GM19372 (cell line): ENCODE results near the gene CNOT10.
"Not testable (repeated sequence)": the region's sequence is repeated elsewhere in the genome, so short reads cannot be mapped to it uniquely, and the experiment has no call there.

Source experiments
- ATAC-seq: cut with Tn5 transposase; IDR thresholded peaks from one replicate; pipeline ENCODE4 v1.9.1; 2021; ENCODE audit warnings: mild to moderate bottlenecking, low read depth, moderate library complexity; ENCODE audit not compliant: unreplicated experiment

The CNOT10 gene

DNA sequence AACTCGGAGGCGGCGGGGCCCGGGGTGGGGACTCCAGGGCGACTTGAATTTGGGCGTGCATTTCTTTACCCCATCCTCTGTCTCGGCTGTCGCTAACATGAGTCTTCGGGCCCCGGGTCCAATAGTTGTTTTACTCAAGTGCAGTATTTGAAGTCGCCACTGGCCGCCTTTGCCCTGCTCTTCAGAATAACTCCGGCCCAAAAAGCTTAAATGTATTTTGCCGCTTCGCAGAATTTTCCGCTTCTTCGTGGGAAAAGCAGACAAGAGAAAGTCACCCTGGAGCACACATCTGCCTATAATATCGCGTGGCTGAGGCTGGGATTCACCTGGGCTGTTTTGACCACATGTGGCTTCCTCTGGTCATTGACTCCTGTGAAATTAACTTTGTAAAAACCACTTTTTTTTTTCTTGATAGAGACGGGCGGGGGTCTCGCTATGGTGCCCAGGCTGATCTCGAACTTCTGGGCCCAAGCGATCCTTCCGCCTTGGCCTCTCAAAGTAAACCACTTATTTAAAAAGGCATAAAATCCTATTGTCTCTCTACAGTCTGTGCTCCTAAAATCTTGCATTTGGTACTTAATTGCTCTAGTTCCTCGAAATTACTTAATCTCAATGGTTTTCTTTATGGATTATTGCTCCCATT, 676 bp downstream of the CNOT10 start:
- ATAC-seq = no peak

DNA sequence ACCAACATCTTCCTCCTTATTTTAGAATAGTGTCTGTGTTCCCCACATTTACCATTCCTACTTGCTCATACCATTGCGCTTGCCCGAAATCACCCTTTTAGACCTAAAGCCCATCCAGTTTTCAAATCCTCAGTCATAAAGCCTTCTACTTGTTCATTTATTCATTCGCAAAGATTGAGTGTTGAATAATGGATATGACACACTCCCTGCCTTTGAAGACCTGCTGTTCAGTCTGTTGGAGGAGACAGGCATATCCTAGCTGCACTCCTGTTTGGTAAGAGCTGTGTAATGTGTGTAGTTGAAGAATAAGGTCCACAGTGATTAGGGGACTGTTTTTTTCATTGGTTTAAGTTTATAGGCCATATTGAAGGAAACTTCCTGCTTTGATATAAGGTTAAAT, 1.7 kb downstream of the CNOT10 start:
- ATAC-seq = no peak

DNA sequence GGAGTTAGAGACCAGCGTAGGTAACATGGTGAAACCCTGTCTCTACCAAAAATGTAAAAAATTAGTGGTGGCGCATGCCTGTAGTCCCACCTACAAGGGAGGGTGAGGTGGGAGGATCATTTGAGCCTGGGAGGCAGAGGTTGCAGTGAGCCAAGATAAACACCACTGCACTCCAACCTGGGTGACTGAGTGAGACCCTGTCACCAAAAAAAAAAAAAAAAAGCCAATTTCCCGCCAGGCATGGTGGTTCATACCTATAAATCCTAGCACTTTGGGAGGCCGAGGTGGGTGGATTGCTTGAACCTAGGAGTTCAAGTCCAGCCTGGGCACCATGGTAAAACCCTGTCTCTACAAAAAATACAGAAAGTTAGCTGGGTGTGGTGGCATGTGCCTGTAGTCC, 6.9 kb downstream of the CNOT10 start:
- ATAC-seq = no peak

DNA sequence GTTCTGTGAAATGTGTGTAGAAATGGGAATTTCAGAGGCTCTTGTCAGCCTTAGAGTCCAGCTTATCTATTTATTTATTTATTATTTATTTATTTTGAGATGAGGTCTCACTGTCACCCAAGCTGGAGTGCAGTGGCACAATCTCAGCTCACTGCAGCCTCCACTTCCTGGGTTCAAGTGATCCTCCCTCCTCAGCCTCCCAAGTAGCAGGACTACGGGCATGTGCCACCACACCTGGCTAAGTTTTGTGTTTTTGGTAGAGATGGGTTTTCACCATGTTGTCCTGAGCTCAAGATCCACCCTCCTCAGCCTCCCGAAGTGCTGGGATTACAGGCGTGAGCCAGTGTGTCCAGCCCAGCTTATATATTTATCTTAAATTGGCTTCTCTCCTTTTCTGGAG, 11.5 kb downstream of the CNOT10 start:
- ATAC-seq = no peak

DNA sequence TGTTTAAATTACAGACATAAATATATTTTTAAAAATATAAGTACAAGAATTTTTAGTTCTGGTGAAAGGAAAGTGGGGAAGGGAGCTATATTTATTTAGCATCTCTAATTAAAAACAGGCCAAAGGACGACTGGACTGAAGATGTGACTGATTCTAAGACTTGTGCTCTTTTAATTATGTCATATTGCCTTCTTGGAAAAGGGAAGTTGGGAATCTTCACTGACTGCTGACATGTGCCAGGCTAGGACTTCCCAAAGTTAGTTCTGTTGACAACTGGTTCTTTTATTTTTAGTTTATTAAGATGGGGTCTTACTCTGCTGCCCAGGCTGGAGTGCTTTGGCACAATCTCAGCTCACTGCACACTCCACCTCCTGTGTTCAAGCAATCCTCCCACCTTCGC, 13.5 kb downstream of the CNOT10 start:
- ATAC-seq = no peak

DNA sequence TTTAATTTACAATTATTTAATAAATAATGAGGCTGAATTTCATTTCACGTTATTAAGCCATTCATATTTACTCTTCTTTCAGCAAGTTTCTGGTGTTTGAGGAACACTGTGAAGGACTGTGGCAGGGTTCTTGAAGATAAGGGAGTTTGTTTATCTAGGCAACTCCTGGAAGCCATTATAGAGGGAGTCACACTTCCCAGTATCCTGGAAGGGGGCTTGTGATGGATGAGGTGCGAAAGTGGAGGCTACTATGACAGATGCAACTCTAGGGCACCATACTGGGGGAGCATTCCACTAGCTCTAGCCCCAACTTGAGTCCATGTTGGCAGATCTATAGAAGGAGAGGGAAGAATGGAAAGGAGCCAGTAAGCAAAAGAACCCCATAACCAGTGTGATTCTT, 14.4 kb downstream of the CNOT10 start:
- no peak for ATAC-seq

DNA sequence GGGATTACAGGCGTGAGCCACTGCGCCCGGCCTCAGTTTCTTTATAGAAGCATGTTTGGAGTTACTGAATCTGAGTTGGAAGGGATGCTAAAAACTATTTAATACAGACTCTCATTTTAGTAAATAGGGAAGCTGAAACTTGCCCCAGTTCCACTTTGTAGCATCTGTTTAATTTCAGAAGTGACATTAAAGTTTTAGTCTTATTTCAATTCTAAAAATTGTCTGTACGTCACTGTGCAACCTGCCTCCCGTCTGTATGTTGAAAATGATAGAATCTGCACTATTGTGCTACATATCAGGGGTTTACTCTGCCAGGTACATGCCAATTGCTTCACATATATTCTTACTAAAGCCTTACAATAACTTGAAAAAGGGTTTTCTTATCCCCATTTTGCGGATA, 15.3 kb downstream of the CNOT10 start:
- no peak for ATAC-seq

DNA sequence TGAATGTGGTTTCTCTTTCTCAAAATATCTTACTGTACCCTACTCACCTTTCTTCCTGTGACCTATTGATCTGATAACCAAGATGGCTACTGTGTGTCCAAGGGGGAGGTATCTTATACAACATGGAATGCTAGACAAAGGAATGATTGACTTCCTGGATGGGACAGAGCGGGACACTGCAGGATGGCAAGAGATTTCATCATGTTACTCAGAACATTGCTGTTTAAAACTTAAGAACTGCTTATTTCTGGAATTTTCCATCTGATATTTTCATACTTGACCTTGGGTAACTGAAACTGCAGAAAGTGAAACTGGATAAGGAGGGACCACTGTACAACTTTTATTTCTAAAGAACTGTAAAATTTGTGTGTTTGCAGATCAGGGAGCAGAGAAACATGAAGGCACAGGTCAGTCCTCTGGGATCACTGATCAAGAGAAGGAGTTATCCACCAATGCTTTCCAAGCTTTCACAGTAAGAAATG, 18.5 kb downstream of the CNOT10 start:
- ATAC-seq = no peak

DNA sequence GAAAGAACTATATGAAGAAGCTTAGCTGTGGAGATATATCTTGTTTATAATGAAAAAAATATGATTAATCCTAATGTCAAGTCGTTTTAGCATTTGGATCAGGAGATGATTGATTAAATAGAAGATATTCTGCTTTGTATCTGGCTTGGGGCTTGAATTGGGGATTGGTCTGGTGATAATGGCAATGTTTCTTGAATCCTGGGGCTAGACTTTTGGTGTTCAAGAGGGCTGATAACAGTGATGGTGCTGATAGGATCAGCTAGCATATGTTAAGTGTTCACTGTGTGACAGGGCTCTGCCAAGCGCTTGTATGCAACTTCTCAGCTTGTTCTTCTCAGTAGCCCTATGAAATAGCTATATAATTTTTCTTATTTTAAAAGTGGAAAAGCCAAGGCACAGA, 20.2 kb downstream of the CNOT10 start:
- ATAC-seq = no peak

DNA sequence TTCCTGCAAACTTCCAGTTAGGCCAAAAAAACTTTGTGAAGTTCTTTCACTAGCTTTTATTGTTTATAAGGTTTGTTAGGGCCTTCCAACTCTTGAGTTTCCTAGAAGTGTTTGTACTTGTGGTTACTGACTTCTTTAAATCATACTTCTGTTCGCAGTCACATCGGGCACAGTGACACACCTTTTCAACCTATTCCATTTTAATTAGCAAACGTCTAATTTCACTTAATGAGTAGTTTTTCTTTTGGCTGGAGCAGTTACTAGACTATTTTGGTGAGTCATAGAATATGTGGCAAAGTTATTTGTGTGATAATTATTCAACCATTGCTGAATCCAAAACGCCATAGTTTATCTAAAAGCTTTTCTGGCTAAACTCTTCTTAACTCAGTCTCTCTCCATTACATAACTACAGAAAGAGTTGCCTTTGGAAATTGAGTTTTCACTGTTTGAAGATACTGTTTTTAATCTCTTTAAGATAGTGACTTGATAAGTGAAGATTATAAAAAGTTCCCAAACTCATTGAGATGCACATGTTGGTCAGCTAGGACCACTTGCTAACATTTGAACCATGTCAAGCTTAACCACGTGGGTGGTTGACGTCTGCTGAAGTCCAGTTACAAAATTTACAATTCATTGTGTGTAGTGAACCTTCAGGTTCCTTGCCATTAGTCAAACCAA, 21.5 kb downstream of the CNOT10 start:
- ATAC-seq = no peak

DNA sequence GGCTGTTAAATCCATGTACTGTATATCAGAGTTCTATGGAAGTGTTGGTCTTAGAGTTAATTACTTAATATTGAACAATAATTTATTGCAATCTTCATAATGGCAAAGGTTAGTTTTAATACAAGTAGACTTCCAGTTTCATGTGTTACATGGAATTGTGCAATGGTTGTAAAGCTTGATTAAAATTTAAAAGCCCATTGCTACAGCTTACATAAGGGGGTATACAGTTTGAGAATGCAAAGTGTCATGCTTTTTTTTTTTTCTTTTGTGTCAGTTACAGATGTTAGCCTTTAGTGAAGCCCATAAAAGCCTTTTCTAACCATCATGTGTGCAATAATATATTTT, 22.0 kb downstream of the CNOT10 start:
- ATAC-seq = no peak

DNA sequence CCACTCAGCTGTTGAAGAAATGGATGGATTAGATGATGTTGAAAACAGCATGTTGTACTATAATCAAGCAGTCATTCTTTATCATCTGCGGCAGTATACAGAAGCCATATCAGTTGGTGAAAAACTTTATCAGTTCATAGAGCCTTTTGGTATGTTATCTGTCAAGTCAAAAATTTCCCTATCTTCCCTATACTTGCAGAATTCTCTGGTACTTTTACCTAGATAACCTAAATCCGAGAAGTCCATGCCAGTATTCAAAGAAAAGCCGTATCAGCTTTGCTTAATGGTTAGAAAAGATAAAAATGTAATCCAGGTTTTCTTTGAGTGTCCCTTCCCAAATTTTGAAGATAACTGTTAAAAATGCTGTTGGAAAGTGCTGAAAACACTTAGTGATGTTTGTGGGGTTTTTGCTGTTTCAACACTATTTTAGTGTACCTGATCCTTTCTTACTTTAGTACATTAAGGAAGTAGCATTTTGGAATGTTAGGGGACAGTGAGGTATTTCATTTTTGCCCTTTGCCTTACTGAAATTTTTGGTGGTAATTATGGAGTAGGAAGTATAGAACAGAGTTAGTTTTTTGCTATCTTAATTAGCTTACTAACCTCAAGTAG, 23.8 kb downstream of the CNOT10 start:
- ATAC-seq = no peak

DNA sequence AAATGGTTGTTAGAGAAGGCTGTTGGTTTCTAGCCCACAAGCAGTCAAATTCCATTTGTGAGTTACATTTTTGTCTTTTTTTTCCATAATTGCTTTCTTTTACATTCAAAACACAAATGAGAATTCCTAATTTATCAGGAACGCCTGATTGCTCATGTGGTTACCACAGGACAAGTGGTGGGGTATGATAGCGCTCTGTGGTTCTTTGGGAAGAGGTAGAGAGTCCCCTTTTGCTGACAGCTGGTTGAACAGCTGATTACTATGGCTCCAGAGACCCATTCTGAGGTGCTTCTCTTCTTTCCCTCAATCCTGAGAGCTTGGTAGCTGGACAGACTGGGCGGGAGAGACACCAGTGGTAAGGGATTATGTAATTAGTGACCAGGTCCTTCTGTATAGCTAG, 24.4 kb downstream of the CNOT10 start:
- no peak for ATAC-seq

DNA sequence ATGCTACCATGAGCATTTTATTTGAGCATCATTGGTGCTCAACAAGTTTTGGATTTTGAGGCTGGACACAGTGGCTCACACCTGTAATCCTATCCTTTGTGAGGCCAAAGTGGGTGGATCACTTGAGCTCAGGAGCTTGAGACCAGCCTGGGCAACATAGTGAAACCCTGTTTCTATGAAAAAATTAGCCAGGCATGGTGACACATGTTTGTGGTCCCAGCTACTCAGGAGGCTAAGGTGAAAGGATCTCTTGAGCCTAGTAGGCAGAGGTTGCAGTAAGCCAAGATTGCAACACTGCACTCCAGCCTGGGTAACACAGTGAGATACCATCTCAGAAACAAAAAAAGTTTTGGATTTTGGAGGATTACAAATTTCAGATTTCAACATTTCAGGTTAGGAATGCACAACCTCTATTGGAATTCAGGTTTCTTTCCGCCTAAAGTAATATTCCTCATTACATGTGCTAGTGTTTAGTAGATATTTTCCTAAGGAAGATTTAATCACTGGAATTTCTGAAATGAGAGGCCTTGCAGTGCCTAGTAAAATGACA, 27.6 kb downstream of the CNOT10 start:
- ATAC-seq = no peak

DNA sequence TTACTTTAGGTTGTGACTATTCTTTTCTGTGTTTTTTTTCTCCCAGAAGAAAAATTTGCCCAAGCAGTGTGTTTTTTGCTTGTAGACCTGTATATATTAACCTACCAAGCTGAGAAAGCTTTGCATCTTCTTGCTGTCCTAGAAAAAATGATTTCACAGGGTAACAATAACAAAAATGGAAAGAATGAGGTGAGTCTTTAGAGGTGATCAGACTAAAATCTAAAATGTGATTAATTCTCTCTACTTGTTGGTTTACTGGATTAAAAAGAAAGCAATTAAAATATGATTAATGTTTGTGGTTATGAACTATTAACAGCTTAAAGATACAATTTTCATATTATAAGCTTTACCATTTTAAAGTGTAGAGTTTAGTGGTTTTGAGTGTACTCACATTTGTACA, 28.2 kb downstream of the CNOT10 start:
- ATAC-seq = no peak

DNA sequence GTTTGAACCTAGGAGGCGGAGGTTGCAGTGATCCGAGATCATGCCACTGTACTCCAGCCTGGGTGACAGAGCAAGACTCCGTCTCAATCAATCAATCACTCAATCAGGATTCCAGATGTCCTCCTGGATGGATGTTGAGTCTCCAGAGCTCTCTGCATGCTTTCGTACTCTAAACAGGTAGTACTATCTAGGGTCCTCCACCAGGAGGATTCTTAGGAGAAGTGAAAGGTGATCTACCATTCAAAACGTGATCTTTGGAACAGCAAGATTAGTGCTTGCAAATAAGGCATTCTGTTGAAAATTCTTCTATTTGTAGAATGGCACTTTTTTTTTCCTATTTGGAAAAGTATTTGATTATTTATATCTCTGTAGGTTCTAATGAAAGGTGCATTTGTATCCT, 34.3 kb downstream of the CNOT10 start:
- no peak for ATAC-seq

DNA sequence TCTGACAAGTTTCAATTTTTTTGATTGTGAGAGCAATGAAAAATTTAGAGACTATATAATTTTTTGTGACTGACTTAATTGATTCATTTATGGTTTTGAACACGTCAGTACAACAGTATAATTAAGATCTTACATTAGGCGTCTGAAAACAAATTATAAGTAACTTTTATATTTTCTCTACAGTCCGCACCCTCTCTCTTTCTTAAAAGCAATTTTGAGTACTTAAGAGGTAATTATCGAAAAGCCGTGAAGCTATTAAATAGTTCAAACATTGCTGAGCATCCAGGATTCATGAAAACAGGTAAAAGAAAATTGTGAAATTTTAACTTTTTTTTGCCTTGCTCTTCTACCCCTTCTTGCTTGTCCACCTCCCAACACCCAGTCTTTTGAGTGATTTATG, 34.9 kb downstream of the CNOT10 start:
- ATAC-seq = no peak

DNA sequence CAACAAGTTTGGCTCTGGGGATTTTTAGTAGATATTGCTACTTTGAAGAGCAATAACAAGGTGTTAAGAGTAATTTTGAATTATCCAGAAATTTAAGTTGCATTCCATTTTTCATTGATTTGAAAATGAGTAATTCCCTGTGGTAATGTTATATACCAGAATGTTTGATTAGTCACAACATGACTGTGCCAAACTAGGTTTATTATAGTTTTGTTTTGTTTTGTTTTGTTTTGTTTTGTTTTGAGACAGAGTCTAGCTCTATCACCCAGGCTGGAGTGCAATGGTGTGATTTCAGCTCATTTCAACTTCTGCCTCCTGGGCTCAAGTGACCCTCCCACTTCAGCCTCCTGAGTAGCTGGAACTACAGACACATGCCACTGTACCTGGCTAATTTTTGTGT, 40.7 kb downstream of the CNOT10 start:
- no peak for ATAC-seq

DNA sequence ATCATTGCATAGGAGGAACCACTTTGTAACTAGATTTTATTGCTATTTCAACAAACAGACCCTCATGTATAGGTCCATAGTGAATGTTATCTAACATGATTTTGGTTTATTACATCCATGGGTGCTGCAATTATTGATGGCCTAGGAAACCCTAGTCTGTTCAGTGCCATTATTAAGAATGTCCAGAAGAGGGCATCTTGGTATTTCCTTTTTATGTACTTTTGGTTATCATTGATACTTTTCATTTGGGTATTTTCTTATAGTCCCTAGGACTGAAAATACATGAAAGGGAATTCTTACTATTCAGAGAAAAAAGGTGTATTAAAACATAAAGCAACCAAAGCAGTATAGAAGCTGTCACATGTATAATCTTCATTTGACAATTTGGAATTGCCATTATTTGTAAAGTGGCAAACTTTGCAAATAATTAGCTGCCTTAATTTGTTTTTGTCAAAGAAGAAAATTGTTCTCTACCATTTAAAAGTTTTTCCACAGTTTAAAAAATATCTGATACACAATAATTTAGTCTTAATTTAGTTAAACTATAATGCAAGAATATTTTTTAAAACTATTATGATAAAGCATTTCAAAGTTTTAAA, 48.7 kb downstream of the CNOT10 start:
- no peak for ATAC-seq

DNA sequence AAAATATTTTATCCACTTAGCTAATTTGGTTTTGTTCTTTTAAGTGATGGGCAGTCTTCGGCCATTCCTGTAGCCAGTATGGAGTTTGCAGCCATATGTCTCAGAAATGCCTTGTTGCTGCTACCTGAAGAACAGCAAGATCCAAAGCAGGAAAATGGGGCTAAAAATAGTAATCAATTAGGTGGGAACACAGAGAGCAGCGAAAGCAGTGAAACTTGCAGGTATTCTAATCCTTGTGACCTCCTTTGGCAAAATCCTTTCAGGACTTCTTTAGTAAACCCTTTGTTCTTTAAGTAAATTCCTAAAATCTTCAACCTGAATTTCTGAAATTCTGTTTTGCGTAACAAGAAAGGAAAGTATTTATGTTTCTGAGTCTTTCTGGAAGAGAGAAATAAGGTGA, 49.8 kb downstream of the CNOT10 start:
- ATAC-seq = no peak

DNA sequence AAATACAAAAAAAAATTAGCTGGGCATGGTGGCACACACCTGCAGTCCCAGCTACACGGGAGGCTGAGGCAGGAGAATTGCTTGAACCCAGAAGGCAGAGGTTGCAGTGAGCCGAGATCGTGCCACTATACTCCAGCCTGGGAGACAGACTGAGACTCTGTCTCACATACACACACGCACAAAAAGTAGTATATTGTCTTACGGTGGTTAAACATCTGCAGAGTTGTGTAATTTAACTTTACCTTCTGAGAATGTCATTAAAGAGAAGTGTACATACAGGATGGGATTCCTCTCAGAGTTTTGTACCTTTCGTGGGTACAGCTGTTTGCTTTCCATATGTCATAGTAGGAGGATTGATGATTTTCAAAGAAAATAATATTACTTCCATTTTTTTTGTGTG, 58.5 kb downstream of the CNOT10 start:
- ATAC-seq = not testable (repeated sequence)
